MM.1S (cell line): ENCODE data around the gene STYXL1.
A peak's percentile ranks its signal among the peaks of the same experiment; 100 is the strongest.

Experiments used
- DNase-seq: peaks from one replicate; pipeline ENCODE4 v3.0.0-alpha.2; 2015
- H2AFZ ChIP-seq: fragments of 300-600 bp; sonication (generic); 2 replicates; pipeline ENCODE4 v1.6.0; 2016; ENCODE audit warnings: antibody characterized with exemption, low read length
- H3F3A ChIP-seq: fragments of 300-600 bp; sonication (generic); 2 replicates; pipeline ENCODE4 v1.6.1; 2016; ENCODE audit warnings: mild to moderate bottlenecking, antibody characterized with exemption, low read length, moderate library complexity, mixed read lengths; ENCODE audit not compliant: insufficient read depth
- H3K27ac ChIP-seq: fragments of 300-600 bp; sonication (generic); 2 replicates; pipeline ENCODE4 v1.5.1; 2016; ENCODE audit warnings: mild to moderate bottlenecking, low read length
- H3K27me3 ChIP-seq: fragments of 300-600 bp; sonication (generic); replicated peaks from 2 replicates; pipeline ENCODE4 v1.6.0; 2016; ENCODE audit warnings: low read length; ENCODE audit not compliant: insufficient read depth
- H3K36me3 ChIP-seq: fragments of 300-600 bp; sonication (generic); replicated peaks from 2 replicates; pipeline ENCODE4 v1.6.1; 2016; ENCODE audit warnings: mild to moderate bottlenecking, low read length, mixed read lengths; ENCODE audit not compliant: insufficient read depth
- H3K4me1 ChIP-seq: fragments of 300-600 bp; sonication (generic); 2 replicates; pipeline ENCODE4 v1.6.1; 2016; ENCODE audit warnings: low read length, mixed read lengths
- H3K4me2 ChIP-seq: fragments of 300-600 bp; sonication (generic); 2 replicates; pipeline ENCODE4 v1.6.0; 2016; ENCODE audit warnings: low read depth, low read length
- H3K4me3 ChIP-seq: fragments of 300-600 bp; sonication (generic); 2 replicates; pipeline ENCODE4 v1.5.1; 2016; ENCODE audit warnings: low read length, mixed read lengths
- H3K79me2 ChIP-seq: fragments of 300-600 bp; sonication (generic); 2 replicates; pipeline ENCODE4 v1.6.1; 2016; ENCODE audit warnings: mixed run types, low read length, mixed read lengths
- H3K9ac ChIP-seq: fragments of 300-600 bp; sonication (generic); 2 replicates; pipeline ENCODE4 v1.6.1; 2016; ENCODE audit warnings: low read length, mixed read lengths
- H3K9me2 ChIP-seq: fragments of 300-600 bp; sonication (generic); replicated peaks from 2 replicates; pipeline ENCODE4 v1.6.1; 2016; ENCODE audit warnings: mild to moderate bottlenecking, low read length, mixed read lengths; ENCODE audit not compliant: insufficient read depth
- H3K9me3 ChIP-seq: fragments of 300-600 bp; sonication (generic); replicated peaks from 2 replicates; pipeline ENCODE4 v1.6.1; 2016; ENCODE audit warnings: mild to moderate bottlenecking, low read length, mixed read lengths; ENCODE audit not compliant: insufficient read depth
- H4K20me1 ChIP-seq: fragments of 300-600 bp; sonication (generic); 2 replicates; pipeline ENCODE4 v1.6.1; 2016; ENCODE audit warnings: mild to moderate bottlenecking, low read length, moderate library complexity, mixed read lengths; ENCODE audit not compliant: insufficient read depth
- EZH2 ChIP-seq: fragments of 300-600 bp; sonication (generic); optimal IDR thresholded peaks from 2 replicates; pipeline ENCODE3; 2017; ENCODE audit warnings: low read depth, mild to moderate bottlenecking, antibody characterized with exemption, low read length, mixed read lengths
- EZH2phosphoT487 ChIP-seq: fragments of 300-600 bp; sonication (generic); IDR thresholded peaks from 2 replicates; pipeline ENCODE4 v1.6.1; 2018; ENCODE audit warnings: antibody characterized with exemption, low read length
- TF ChIP-seq, protein P1 (sequence below): fragments of 300-600 bp; sonication (generic); IDR thresholded peaks from 2 replicates; pipeline ENCODE4 v1.5.1; 2016; ENCODE audit warnings: antibody characterized with exemption, low read length, mixed read lengths

STYXL1 gene

GRCh38 chr7:75995996-75996395 is 51.8 kb downstream of the STYXL1 start:
- H3K9me2 ChIP-seq, result no peaks in the 10 kb centered on the region
- no peak for TF ChIP-seq EZH2phosphoT487
- TF ChIP-seq EZH2, result no peak
- TF ChIP-seq, protein P1, sequence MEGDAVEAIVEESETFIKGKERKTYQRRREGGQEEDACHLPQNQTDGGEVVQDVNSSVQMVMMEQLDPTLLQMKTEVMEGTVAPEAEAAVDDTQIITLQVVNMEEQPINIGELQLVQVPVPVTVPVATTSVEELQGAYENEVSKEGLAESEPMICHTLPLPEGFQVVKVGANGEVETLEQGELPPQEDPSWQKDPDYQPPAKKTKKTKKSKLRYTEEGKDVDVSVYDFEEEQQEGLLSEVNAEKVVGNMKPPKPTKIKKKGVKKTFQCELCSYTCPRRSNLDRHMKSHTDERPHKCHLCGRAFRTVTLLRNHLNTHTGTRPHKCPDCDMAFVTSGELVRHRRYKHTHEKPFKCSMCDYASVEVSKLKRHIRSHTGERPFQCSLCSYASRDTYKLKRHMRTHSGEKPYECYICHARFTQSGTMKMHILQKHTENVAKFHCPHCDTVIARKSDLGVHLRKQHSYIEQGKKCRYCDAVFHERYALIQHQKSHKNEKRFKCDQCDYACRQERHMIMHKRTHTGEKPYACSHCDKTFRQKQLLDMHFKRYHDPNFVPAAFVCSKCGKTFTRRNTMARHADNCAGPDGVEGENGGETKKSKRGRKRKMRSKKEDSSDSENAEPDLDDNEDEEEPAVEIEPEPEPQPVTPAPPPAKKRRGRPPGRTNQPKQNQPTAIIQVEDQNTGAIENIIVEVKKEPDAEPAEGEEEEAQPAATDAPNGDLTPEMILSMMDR, result no peak
- no peak for DNase-seq
- H3K27ac ChIP-seq, result no peak overlapping the region
- H3K4me3 ChIP-seq, result no peak overlapping the region
- H3K4me1 ChIP-seq, result no peaks in the 10 kb centered on the region
- H2AFZ ChIP-seq, result no peak overlapping the region
- H3K27me3 ChIP-seq, result no peaks in the 10 kb centered on the region
- H3K9me3 ChIP-seq, result no peaks in the 10 kb centered on the region
- no peaks in the 10 kb centered on the region for H4K20me1 ChIP-seq
- no peaks in the 10 kb centered on the region for H3F3A ChIP-seq
- no peak overlapping the region for H3K9ac ChIP-seq
- no peaks in the 10 kb centered on the region for H3K79me2 ChIP-seq
- H3K36me3 ChIP-seq, result no peaks in the 10 kb centered on the region
- no peak overlapping the region for H3K4me2 ChIP-seq

DNA sequence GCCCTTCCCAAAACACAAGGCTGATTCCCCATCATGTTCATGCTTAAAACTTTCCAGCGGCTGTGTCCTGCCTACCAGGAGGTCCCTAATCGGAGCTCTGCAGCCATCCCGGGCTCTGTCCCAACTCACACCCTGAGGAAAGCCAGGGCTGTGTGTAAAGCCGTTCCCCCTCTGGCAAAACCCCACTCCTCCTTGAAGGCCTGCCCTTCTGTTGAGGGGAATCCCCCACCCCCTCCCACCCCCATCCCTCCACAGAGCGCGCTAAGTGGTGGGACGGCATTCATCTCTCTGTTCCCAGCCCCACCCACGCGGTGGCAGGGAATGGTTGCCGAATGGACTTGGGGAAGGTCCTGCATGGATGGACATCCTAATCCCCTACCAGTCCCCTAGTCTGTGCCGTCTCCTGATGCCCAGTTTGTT is 52.7 kb downstream of the STYXL1 start:
- Histone ChIP-seq H4K20me1 (no peaks in the 10 kb centered on the region), H3K27me3 (no peaks in the 10 kb centered on the region), H3K4me2 (peak overlapping the region; percentile 92), H3K36me3 (no peaks in the 10 kb centered on the region), H3K4me1 (no peaks in the 10 kb centered on the region), H3K9ac (peak overlapping the region; percentile 57; the same call in 1 of the 2 replicates), H3F3A (no peaks in the 10 kb centered on the region), H2AFZ (peak overlapping the region; percentile 92), H3K27ac (no peak overlapping the region), H3K9me3 (no peaks in the 10 kb centered on the region), H3K79me2 (no peaks in the 10 kb centered on the region), H3K9me2 (no peaks in the 10 kb centered on the region), H3K4me3 (peak overlapping the region; percentile 87)
- TF ChIP-seq EZH2, result no peak
- no peak for TF ChIP-seq EZH2phosphoT487
- TF ChIP-seq, protein P1, result no peak
- no peak for DNase-seq

- H3K79me2 ChIP-seq, result no peaks in the 10 kb centered on the region
- no peak within 1 kb of the TSS for H3K27ac ChIP-seq
- peak within 1 kb of the TSS; percentile 87 for H3K4me3 ChIP-seq
- H3F3A ChIP-seq, result 0 out of 2 replicates have a peak, but pooled peaks cover 3% of the 10 kb centered on the region
- no peaks in the 10 kb centered on the region for H3K27me3 ChIP-seq
- TF ChIP-seq EZH2phosphoT487, result no peak
- TF ChIP-seq EZH2, result no peak
- TF ChIP-seq, protein P1, result no peak
- DNase-seq, result peak; percentile 89
- H3K9me3 ChIP-seq, result no peaks in the 10 kb centered on the region
- no peaks in the 10 kb centered on the region for H3K4me1 ChIP-seq
- no peaks in the 10 kb centered on the region for H3K9me2 ChIP-seq
- no peaks in the 10 kb centered on the region for H3K36me3 ChIP-seq
- H3K9ac ChIP-seq, result peak within 1 kb of the TSS; percentile 76
- H3K4me2 ChIP-seq, result peak within 1 kb of the TSS; percentile 92
- H4K20me1 ChIP-seq, result no peaks in the 10 kb centered on the region
- H2AFZ ChIP-seq, result peak within 1 kb of the TSS; percentile 92
Observed at GRCh38 chr7:75994388-75995051, 53.3 kb downstream of the STYXL1 start, which contains the start of gene TMEM120A. TMEM120A (minus strand) TSS chr7:75994595; CDS start chr7:75994570, 25 bp downstream.
